ENCODE measurements around the gene PITPNB.

Gene PITPNB

DNA sequence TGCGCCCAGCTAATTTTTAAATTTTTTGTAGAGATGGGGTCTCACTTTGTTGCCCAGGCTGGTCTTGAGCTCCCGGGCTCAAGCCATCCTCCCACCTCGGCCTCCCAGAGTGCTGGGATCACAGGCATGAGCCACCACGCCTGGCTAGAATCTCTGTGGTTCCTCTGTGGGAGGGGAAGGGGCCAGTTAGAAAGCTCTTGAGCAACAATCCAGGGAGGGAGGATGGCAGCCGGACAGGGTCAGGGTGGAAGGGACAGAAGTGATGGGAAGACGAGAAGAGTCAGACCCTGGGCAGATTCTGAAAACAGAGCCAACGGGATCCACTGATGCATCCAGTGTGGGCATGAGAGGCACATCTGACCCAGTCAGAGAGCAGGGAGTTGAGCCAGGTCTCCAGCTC is 78.6 kb downstream of the PITPNB start:
- FAIRE-seq = no peak

DNA sequence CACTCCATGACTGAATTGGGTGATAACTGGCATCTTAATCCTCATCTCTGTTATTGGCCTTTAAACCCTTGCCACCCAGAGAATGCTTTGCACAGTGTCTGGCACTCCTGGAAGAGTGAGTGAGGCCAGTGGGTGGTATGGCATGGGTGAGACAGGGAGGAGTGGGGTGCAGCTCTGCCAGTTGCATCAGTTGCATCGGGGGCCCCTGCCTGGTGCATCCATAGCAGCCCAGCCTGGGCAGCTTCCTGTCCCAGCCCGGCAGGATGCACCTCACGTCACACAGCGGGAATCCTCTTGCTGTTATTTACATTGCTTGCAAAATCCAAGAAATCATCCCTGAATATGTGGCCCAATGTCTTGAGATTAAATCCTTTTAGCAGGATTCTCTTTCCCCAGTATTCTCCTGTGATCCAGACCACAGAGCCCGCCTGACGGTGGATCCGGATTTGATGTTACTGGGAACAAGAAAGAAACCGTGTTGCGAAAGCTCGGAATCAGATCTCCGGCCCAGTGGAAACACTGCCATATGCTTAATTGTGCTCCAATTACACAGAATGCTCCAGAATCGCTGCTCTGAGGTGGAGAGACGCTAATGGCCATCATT is 79.9 kb downstream of the PITPNB start:
- TF ChIP-seq POLR2A (IDR thresholded peaks at IDR 0.05; ENCODE audit: low read depth, low read length) = no peak
- no peak for TF ChIP-seq POLR2AphosphoS5 (IDR thresholded peaks at IDR 0.05; ENCODE audit: low read depth, low read length)
- TF ChIP-seq TAF1 (IDR thresholded peaks at IDR 0.05; ENCODE audit: borderline replicate concordance, low read depth, low read length) = no peak
- FAIRE-seq = no peak
- DNase-seq (ENCODE audit: insufficient read length) = no peak

More for the DNA sequence above, 78.6 kb downstream of the PITPNB start:
- no peak for TF ChIP-seq TAF1 (IDR thresholded peaks at IDR 0.05; ENCODE audit: borderline replicate concordance, low read depth, low read length)
- TF ChIP-seq POLR2A (IDR thresholded peaks at IDR 0.05; ENCODE audit: low read depth, low read length) = no peak
- no peak for TF ChIP-seq POLR2AphosphoS5 (IDR thresholded peaks at IDR 0.05; ENCODE audit: low read depth, low read length)
- no peak for DNase-seq (ENCODE audit: insufficient read length)

DNA sequence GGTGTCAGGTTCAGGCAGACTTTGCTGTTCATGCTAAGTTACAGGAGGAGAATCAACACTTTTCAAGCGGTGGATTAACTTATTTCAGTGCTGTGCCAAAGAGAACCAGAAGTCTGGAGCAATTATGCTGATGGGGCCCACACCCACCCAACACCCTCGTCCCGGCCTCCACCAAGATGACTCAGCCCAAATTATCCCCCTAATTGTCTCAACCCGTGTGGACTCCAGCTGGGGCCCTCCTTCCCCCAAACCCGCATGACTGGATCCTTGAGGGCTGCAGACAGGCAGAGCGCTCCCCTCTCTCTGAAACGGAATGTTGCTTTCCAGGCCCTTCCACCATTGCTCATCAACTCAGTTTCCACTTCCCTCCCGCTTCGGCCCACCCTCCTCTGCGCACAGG is 82.9 kb downstream of the PITPNB start:
- no peak for TF ChIP-seq POLR2AphosphoS5 (IDR thresholded peaks at IDR 0.05; ENCODE audit: low read depth, low read length)
- TF ChIP-seq TAF1 (IDR thresholded peaks at IDR 0.05; ENCODE audit: borderline replicate concordance, low read depth, low read length) = no peak
- TF ChIP-seq POLR2A (IDR thresholded peaks at IDR 0.05; ENCODE audit: low read depth, low read length) = no peak
- FAIRE-seq (no peak), DNase-seq (ENCODE audit: insufficient read length) (no peak)

DNA sequence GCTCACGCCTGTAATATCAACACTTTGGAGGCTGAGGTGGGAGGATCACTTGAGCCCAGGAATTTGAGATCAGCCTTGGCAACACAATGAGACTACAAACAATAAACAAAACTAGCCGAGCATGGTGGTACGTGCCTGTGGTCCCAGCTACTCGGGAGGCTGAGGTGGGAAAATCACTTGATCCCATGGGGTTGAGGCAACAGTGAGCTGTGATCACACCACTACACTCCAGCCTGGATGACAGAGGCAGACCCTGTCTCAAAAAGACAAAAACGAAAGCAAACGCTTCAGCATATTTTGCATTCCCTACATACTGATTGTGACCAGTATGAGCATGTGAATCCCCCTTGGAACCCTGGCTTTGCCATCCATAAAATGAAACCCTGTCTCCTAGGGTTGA is 83.6 kb downstream of the PITPNB start:
- no peak for FAIRE-seq
- no peak for DNase-seq (ENCODE audit: insufficient read length)
- no peak for TF ChIP-seq POLR2A (IDR thresholded peaks at IDR 0.05; ENCODE audit: low read depth, low read length)
- TF ChIP-seq POLR2AphosphoS5 (IDR thresholded peaks at IDR 0.05; ENCODE audit: low read depth, low read length) = no peak
- TF ChIP-seq TAF1 (IDR thresholded peaks at IDR 0.05; ENCODE audit: borderline replicate concordance, low read depth, low read length) = no peak

DNA sequence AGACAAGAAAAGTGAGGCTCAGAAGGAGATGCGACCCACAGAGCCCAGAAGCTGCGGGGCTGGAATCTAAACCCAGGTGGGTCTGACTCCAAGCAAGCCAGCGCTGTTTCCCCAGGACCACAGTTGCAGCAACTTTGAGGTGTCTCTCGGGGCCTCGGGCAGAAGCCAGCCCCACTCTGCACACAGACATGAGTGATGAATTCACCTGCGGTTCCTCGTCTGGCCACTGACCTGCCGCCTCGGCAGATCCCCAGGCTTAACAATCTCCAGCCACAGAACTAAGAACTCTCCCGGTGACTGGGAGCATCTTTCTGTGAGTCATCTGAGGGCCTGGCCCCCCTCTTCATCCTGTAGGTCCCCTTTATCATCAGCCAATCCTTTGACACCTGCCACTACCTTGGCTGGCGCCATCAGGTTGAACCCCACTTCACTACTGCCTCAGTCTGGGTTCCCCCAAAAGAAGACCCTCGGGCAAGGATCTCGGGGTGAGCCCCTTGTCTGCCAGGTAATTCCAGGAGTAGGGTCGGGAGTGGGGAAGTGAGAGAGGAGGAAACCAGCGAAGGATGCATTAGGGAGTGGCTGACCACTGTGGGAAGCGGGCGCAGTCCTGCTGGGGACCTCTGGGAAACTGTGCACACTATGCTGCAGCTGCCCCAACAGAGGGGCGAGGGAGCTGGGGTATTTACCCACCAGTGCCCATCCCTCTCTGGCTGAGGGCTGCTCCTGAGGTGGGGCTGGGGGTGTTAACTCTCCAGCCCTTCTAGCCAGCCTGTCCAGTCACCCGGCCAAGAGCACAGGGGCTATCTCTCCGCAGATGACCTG is 84.5 kb downstream of the PITPNB start:
- DNase-seq (ENCODE audit: insufficient read length) (no peak), FAIRE-seq (no peak)
- no peak for TF ChIP-seq POLR2AphosphoS5 (IDR thresholded peaks at IDR 0.05; ENCODE audit: low read depth, low read length)

DNA sequence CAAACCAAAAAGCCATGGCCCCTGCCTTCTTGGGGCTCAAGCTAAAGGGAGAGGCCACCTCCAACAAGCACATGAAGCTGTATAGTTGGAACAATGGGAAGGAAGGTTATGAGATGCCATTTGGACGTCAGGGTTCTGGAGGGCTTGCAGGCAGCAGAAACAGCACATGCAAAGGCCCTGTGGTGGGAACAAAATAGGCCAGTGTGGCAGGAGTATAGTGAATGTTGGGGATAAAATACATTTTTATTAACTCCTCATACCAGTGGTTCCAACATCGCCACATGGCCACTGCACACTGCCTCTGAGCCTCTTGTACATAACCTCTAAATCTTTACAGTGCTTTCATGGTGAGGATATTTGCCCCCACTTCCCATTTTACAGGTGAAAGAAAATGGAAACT is 85.3 kb downstream of the PITPNB start:
- no peak for DNase-seq (ENCODE audit: insufficient read length)

DNA sequence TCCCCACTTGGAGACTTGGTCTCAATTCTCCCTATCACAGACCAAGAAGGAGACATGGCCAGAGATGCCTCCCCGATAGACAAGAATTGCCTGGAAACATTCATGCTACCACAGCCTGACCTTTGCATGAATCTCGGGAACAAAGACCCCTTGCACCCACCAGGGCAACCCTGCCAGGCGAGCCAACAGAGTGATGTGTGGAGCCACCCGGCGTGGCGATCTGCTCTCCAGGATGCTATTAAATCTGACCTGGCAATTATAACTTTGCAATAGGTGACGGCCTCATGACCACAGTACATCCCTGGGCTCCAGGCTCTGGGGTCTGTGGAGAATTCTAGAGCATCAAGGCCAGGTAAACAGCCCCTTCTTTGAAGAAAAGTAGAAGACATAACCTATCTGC is 86.5 kb downstream of the PITPNB start:
- DNase-seq (ENCODE audit: insufficient read length) (no peak), FAIRE-seq (no peak)
- TF ChIP-seq TAF1 (IDR thresholded peaks at IDR 0.05; ENCODE audit: borderline replicate concordance, low read depth, low read length) (no peak), POLR2A (IDR thresholded peaks at IDR 0.05; ENCODE audit: low read depth, low read length) (no peak), POLR2AphosphoS5 (IDR thresholded peaks at IDR 0.05; ENCODE audit: low read depth, low read length) (no peak)

More for the DNA sequence above, 85.3 kb downstream of the PITPNB start:
- TF ChIP-seq TAF1 (IDR thresholded peaks at IDR 0.05; ENCODE audit: borderline replicate concordance, low read depth, low read length) (no peak), POLR2AphosphoS5 (IDR thresholded peaks at IDR 0.05; ENCODE audit: low read depth, low read length) (no peak), POLR2A (IDR thresholded peaks at IDR 0.05; ENCODE audit: low read depth, low read length) (no peak)
- FAIRE-seq = no peak

DNA sequence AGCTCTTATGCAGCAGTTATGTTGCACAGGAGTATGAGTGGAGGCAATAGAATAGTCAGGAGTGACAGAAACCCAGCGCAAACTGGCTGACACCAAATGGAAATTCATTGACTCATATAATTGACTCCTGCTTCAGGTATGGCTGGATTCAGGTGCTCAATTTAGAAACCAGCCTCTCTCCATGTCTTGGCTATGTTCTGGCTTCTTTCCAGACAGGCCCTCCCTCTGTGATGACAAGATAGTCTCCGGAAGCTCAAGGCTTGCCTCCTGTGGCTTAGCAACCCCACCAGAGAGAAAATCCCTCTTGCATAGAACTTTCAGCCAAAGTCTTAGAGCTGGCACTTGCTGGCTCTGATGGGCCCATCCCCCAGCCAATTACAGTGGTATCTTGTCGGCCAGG is 89.4 kb downstream of the PITPNB start:
- FAIRE-seq (no peak), DNase-seq (ENCODE audit: insufficient read length) (no peak)
- TF ChIP-seq TAF1 (IDR thresholded peaks at IDR 0.05; ENCODE audit: borderline replicate concordance, low read depth, low read length) (no peak), POLR2A (IDR thresholded peaks at IDR 0.05; ENCODE audit: low read depth, low read length) (no peak), POLR2AphosphoS5 (IDR thresholded peaks at IDR 0.05; ENCODE audit: low read depth, low read length) (no peak)

DNA sequence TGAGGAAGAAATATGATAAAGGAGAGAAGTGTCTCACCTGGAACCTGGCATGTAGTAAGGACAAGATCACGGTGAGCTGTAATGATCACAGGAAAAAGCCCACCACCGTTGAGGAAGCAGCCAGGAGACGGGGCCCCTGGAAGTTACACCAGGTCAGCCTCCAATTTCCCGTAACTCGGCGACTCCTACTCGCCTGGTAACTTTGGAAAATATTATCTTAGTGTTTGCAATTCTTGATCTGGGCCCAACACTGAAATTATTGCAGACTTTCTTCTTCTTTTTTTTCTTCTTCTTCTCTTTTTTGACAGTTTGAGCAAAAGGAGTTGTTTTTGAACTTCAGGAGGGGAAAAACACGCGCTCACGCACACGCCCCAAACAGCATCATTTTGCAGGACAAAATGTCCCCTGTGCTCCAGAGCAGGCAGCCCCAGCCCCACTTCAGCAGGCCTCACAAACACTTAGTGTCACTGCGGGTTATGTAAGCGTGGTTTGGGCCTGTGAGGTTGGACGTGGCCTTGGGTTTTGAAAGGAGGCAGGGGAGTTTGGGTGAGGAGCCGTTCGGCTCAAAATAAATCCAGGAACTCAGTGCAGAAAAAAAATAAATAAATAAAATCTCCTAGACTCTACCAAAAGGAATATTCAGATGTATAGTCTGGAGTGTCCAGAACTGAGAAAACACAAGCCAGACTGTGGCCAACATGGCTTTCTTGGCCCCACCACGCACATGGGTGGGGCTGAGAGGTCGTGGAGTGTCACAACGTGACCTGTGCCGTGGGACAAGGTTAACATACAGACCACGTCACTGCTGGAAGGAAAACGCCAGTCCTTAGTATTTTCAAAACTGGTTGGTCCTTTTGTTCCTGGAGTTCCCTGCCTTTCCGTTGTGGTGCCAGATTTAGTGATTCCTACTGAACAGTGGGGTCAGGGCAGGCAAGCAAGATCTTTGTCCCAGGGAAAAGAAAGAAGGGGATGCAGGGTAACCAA is 91.2 kb downstream of the PITPNB start:
- TF ChIP-seq POLR2A (IDR thresholded peaks at IDR 0.05; ENCODE audit: low read depth, low read length) (no peak), POLR2AphosphoS5 (IDR thresholded peaks at IDR 0.05; ENCODE audit: low read depth, low read length) (no peak), TAF1 (IDR thresholded peaks at IDR 0.05; ENCODE audit: borderline replicate concordance, low read depth, low read length) (no peak)
- FAIRE-seq (no peak), DNase-seq (ENCODE audit: insufficient read length) (no peak)

DNA sequence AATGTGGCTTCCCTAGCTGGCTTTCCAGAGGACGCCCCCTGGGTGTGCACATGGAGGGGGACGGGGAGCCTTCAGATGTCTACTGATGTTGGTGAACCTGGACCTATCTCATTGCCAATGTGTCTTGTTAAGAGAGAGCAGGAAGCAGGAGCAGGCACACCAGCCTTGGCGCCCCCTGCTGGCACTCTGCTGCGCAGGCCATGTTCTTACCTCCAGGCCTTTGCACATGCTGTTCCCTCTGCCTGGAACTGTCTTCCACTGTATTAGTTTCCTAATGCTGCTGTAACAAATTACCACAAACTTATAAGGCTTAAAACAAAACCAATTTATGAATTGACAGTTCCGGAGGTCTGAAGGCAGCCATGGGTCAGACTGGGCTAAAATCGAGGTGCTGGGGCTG is 93.9 kb downstream of the PITPNB start:
- FAIRE-seq = no peak
- DNase-seq (ENCODE audit: insufficient read length) = no peak
- TF ChIP-seq POLR2A (IDR thresholded peaks at IDR 0.05; ENCODE audit: low read depth, low read length) (no peak), POLR2AphosphoS5 (IDR thresholded peaks at IDR 0.05; ENCODE audit: low read depth, low read length) (no peak), TAF1 (IDR thresholded peaks at IDR 0.05; ENCODE audit: borderline replicate concordance, low read depth, low read length) (no peak)

DNA sequence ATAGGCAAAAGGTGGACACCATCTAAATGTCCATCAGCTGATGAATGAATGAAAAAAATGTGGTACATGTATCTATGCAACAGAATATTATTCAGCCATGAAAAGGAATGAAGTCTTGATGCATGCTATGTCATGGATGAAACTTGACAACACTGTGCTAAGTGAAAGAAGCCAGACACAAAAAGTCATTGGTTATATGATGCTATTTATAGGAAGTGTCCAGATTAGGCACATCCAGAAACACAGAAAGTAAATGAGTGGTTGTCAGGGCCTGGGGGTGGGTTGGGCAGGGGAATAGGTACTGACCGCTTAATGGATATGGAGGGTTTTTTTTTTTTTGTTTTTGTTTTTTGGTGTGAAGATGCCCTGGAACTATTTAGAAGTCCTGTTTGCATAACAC is 95.8 kb downstream of the PITPNB start:
- FAIRE-seq (no peak), DNase-seq (ENCODE audit: insufficient read length) (no peak)
- no peak for TF ChIP-seq POLR2A (IDR thresholded peaks at IDR 0.05; ENCODE audit: low read depth, low read length)
- no peak for TF ChIP-seq POLR2AphosphoS5 (IDR thresholded peaks at IDR 0.05; ENCODE audit: low read depth, low read length)
- no peak for TF ChIP-seq TAF1 (IDR thresholded peaks at IDR 0.05; ENCODE audit: borderline replicate concordance, low read depth, low read length)
